Raji (cell line): ENCODE data around the gene ADCY5.

Source experiments
- POLR2A ChIP-seq: IDR thresholded peaks from 2 replicates; pipeline ENCODE4 v1.6.1; 2011; ENCODE audit warnings: low read depth, low read length, control low read depth; ENCODE audit not compliant: insufficient read depth

ADCY5 gene

GRCh38 chr3:123445702-123446101 lies 3.2 kb downstream of the ADCY5 start:
- TF ChIP-seq POLR2A: no peak

GRCh38 chr3:123444744-123445143 lies 4.1 kb downstream of the ADCY5 start:
- no peak for TF ChIP-seq POLR2A

- no peak for TF ChIP-seq POLR2A
Observed at GRCh38 chr3:123444023-123444422, 4.9 kb downstream of the ADCY5 start.

- TF ChIP-seq POLR2A: no peak
Observed at GRCh38 chr3:123442908-123443307, 6.0 kb downstream of the ADCY5 start.

- TF ChIP-seq POLR2A: no peak
Observed at GRCh38 chr3:123442125-123442524, 6.8 kb downstream of the ADCY5 start.

- no peak for TF ChIP-seq POLR2A
Observed at GRCh38 chr3:123439806-123440580, 8.9 kb downstream of the ADCY5 start.

- no peak for TF ChIP-seq POLR2A
Observed at GRCh38 chr3:123432832-123433523, 15.9 kb downstream of the ADCY5 start.

GRCh38 chr3:123431658-123432324 lies 17.1 kb downstream of the ADCY5 start:
- no peak for TF ChIP-seq POLR2A

- TF ChIP-seq POLR2A: no peak
Observed at GRCh38 chr3:123431007-123431657, 17.8 kb downstream of the ADCY5 start.

GRCh38 chr3:123430266-123430665 lies 18.6 kb downstream of the ADCY5 start:
- TF ChIP-seq POLR2A: no peak

GRCh38 chr3:123429362-123430125 lies 19.3 kb downstream of the ADCY5 start:
- TF ChIP-seq POLR2A: no peak

GRCh38 chr3:123424999-123425712 lies 23.7 kb downstream of the ADCY5 start:
- TF ChIP-seq POLR2A: no peak

GRCh38 chr3:123424321-123424998 lies 24.4 kb downstream of the ADCY5 start:
- no peak for TF ChIP-seq POLR2A
